Lower lobe of right lung (tissue), 2 donors: ENCODE measurements around the gene FHAD1. TPM values are rescaled to one million over a fixed set of nuclear protein-coding genes. Genes with fewer than 3 reads are reported as not detected.

ENCODE experiments used
- ATAC-seq, 2 donors: fragments of 200-7000 bp; cut with Tn5 transposase; one replicate each; pipeline ENCODE4 v1.9.1; 2020 to 2022; ENCODE audit warnings: mild to moderate bottlenecking in 2 of 2, moderate library complexity in 2 of 2
- DNase-seq: peaks from one replicate; pipeline ENCODE4 v3.0.0-alpha.2; 2020
- H3K27ac ChIP-seq: fragments of 200-600 bp; one replicate; pipeline ENCODE4 v1.8.0; 2022
- H3K27me3 ChIP-seq: fragments of 200-600 bp; one replicate; pipeline ENCODE4 v1.8.0; 2022; ENCODE audit warnings: low read depth
- H3K36me3 ChIP-seq: fragments of 200-600 bp; one replicate; pipeline ENCODE4 v1.8.0; 2022; ENCODE audit warnings: mild to moderate bottlenecking
- H3K4me1 ChIP-seq: fragments of 200-600 bp; one replicate; pipeline ENCODE4 v1.8.0; 2022
- H3K4me3 ChIP-seq: fragments of 200-600 bp; one replicate; pipeline ENCODE4 v1.8.0; 2022; ENCODE audit warnings: mild to moderate bottlenecking
- H3K9me3 ChIP-seq: fragments of 200-600 bp; one replicate; pipeline ENCODE4 v1.8.0; 2022
- intact Hi-C: fragments of 100-400 bp; cut with DNase I; formaldehyde crosslinking; loops from one replicate; pipeline ENCODE4 v1.11.0; 2022
- total RNA-seq: library from RNA; stranded (reverse); fragmentation: NEBNext Ultra II Directional; extraction: Animal tissue kit (Norgen Biotek cat#: 25700); gene quantifications from one replicate; pipeline ENCODE4 v1.2.1, GENCODE V29; 2021
- TF ChIP-seq, protein P1 (sequence below): fragments of 200-600 bp; IDR thresholded peaks from one replicate; pipeline ENCODE4 v1.8.0; 2022; ENCODE audit warnings: antibody characterized with exemption, mild to moderate bottlenecking
- donor health status: DM: no; HTN: yes; CAD: no; lungs with severe emphysema.

Gene FHAD1
- total RNA-seq, 1 donor from 2014 or later = 14.3 TPM

DNA sequence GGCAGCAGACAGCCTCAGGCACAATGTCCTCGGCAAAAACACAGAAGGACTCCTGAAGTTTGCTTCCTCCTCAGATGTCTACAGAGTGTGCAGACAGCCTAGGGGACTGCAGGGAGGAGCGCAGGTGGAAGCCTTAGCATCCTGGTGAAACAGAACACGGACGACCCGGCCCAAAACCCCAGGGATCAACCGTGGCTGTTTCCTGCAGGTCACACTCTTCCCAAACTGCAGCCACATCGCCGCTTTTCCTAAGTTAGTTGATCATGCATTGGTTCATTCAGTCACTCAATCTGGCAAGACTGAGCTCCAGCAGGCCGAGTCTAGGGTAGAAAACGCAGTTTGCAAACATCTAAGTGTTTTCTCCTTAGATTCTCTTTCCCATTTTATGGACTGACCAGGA, 33.4 kb downstream of the FHAD1 start:
- Histone ChIP-seq H3K4me1 (no peaks in the 10 kb centered on the region), H3K4me3 (no peak overlapping the region), H3K27ac (no peak overlapping the region), H3K36me3 (no peaks in the 10 kb centered on the region), H3K27me3 (no peaks in the 10 kb centered on the region), H3K9me3 (no peaks in the 10 kb centered on the region)
- intact Hi-C loops = no loop called here
- no peak for ATAC-seq
- DNase-seq = no peak
- TF ChIP-seq, protein P1, sequence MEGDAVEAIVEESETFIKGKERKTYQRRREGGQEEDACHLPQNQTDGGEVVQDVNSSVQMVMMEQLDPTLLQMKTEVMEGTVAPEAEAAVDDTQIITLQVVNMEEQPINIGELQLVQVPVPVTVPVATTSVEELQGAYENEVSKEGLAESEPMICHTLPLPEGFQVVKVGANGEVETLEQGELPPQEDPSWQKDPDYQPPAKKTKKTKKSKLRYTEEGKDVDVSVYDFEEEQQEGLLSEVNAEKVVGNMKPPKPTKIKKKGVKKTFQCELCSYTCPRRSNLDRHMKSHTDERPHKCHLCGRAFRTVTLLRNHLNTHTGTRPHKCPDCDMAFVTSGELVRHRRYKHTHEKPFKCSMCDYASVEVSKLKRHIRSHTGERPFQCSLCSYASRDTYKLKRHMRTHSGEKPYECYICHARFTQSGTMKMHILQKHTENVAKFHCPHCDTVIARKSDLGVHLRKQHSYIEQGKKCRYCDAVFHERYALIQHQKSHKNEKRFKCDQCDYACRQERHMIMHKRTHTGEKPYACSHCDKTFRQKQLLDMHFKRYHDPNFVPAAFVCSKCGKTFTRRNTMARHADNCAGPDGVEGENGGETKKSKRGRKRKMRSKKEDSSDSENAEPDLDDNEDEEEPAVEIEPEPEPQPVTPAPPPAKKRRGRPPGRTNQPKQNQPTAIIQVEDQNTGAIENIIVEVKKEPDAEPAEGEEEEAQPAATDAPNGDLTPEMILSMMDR = no peak

DNA sequence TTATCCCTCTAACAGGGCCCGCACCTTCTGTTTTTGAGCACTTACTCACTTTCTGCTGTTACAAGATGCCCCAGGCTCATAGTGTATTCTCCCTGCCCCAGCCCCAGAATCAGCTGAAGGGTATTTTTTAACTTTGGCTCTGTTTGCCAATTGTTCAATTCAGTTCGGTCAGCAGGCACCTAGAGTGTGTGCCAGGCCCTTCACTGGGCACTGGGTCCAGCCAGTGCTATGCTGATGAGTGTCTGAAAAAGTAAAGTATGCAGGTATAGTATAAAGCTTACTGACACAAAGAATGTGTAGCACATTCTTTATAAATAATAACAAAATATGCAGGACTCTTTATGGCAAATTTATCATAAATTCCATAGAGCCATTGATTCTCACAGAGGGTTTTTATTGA, 35.0 kb downstream of the FHAD1 start:
- intact Hi-C loops = no loop called here
- Histone ChIP-seq H3K4me1 (no peaks in the 10 kb centered on the region), H3K4me3 (no peak overlapping the region), H3K36me3 (no peaks in the 10 kb centered on the region), H3K9me3 (no peaks in the 10 kb centered on the region), H3K27ac (no peak overlapping the region), H3K27me3 (no peaks in the 10 kb centered on the region)
- TF ChIP-seq, protein P1 = no peak
- no peak for ATAC-seq
- no peak for DNase-seq

DNA sequence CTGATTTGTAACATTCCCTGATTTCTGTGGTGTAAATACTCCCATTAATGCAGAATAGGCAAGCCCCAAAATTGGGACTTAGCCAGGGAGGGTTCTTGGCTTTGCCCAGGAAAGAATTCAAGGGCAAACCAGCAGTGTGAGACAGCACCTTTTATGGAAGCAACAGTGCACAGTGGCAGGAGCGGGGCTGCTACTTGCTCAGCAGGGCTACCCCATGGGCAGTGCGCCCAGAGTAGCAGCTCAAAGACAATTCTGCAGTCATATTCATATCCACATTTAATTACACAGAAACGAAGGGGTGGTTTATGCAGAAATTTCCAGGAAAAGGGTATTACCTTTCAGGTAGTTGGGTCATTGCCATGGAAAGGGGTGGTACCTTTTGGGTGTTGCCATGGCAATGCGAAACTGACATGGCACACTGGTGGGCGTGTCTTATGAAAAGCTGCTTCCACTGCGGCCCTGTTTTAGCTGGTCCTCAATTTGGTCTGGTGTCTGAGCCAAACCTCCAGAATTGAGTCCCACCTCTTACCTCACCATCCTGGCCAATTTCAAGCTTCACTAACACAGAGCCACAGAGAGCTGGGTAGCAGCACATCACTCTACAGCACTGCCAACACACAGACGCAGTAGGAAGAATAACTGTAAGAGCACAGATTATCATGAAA, 35.9 kb downstream of the FHAD1 start:
- H3K4me3 ChIP-seq = no peak overlapping the region
- DNase-seq (no peak), ATAC-seq (no peak)
- no peaks in the 10 kb centered on the region for H3K36me3 ChIP-seq
- H3K9me3 ChIP-seq = no peaks in the 10 kb centered on the region
- H3K27me3 ChIP-seq = no peaks in the 10 kb centered on the region
- intact Hi-C loops = no loop called here
- no peak overlapping the region for H3K27ac ChIP-seq
- TF ChIP-seq, protein P1 = no peak
- H3K4me1 ChIP-seq = no peaks in the 10 kb centered on the region

DNA sequence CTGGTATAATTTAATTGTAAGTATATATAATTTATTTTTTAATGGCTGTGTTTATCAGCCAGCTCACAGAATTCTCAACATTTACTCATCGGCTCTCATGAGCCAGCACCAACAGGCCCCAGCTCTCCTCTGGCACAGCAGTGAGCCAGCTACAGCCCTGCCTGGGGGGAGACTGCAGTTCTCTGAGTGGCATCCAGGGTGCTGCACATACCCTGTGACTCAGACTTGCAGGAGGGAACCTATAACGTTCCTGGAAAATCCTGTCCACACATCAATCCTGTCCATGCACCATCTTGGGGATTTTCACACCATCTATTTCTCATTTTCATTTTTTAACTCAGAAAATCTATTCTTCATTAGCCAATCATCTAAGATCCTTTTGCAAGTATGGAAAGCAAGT, 36.5 kb downstream of the FHAD1 start:
- no peak overlapping the region for H3K4me3 ChIP-seq
- no peak for ATAC-seq
- TF ChIP-seq, protein P1 = no peak
- H3K4me1 ChIP-seq = no peaks in the 10 kb centered on the region
- H3K27ac ChIP-seq = no peak overlapping the region
- DNase-seq = no peak
- no peaks in the 10 kb centered on the region for H3K27me3 ChIP-seq
- no peaks in the 10 kb centered on the region for H3K36me3 ChIP-seq
- intact Hi-C loops = no loop called here
- no peaks in the 10 kb centered on the region for H3K9me3 ChIP-seq

DNA sequence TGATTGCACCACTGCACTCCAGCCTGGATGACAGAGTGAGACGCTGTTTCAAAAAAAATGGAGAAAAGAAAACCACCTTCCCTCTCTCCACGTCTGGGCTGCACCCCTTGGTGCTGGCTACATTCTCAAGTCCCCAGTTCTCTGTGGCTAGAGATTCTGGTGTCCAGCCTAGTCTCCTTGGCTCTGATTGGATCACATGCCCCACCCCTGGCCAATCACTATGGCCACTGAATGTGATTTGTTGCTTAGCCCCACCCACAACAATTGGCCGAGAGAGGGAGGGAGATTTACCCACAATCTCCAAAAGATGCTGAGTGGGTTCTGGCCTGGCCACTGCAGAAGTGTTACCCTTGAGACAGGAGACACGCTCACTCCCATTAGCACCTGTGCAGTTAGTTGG, 39.4 kb downstream of the FHAD1 start:
- Histone ChIP-seq H3K36me3 (no peaks in the 10 kb centered on the region), H3K27me3 (no peaks in the 10 kb centered on the region), H3K4me3 (no peak overlapping the region), H3K9me3 (no peaks in the 10 kb centered on the region), H3K4me1 (no peaks in the 10 kb centered on the region), H3K27ac (no peak overlapping the region)
- ATAC-seq (no peak), DNase-seq (no peak)
- intact Hi-C loops = no loop called here
- TF ChIP-seq, protein P1 = no peak
